Lower lobe of right lung (tissue), 2 donors: ENCODE results near the gene GAS7. TPM values are rescaled to one million over a fixed set of nuclear protein-coding genes. Genes with fewer than 3 reads are reported as not detected.

ENCODE experiments used
- ATAC-seq, 2 donors: fragments of 200-7000 bp; cut with Tn5 transposase; one replicate each; pipeline ENCODE4 v1.9.1; 2020 to 2022; ENCODE audit warnings: mild to moderate bottlenecking in 2 of 2, moderate library complexity in 2 of 2
- DNase-seq: peaks from one replicate; pipeline ENCODE4 v3.0.0-alpha.2; 2020
- H3K27ac ChIP-seq: fragments of 200-600 bp; one replicate; pipeline ENCODE4 v1.8.0; 2022
- H3K27me3 ChIP-seq: fragments of 200-600 bp; one replicate; pipeline ENCODE4 v1.8.0; 2022; ENCODE audit warnings: low read depth
- H3K36me3 ChIP-seq: fragments of 200-600 bp; one replicate; pipeline ENCODE4 v1.8.0; 2022; ENCODE audit warnings: mild to moderate bottlenecking
- H3K4me1 ChIP-seq: fragments of 200-600 bp; one replicate; pipeline ENCODE4 v1.8.0; 2022
- H3K4me3 ChIP-seq: fragments of 200-600 bp; one replicate; pipeline ENCODE4 v1.8.0; 2022; ENCODE audit warnings: mild to moderate bottlenecking
- H3K9me3 ChIP-seq: fragments of 200-600 bp; one replicate; pipeline ENCODE4 v1.8.0; 2022
- CTCF ChIP-seq: fragments of 200-600 bp; IDR thresholded peaks from one replicate; pipeline ENCODE4 v1.8.0; 2022; ENCODE audit warnings: antibody characterized with exemption, mild to moderate bottlenecking
- intact Hi-C: fragments of 100-400 bp; cut with DNase I; formaldehyde crosslinking; loops from one replicate; pipeline ENCODE4 v1.11.0; 2022
- total RNA-seq: library from RNA; stranded (reverse); fragmentation: NEBNext Ultra II Directional; extraction: Animal tissue kit (Norgen Biotek cat#: 25700); gene quantifications from one replicate; pipeline ENCODE4 v1.2.1, GENCODE V29; 2021
- donor health status: DM: no; HTN: yes; CAD: no; lungs with severe emphysema.

Gene GAS7
- total RNA-seq, 1 donor from 2014 or later, result 54.1 TPM

GRCh38 chr17:9982159-9982558, 216.2 kb downstream of the GAS7 start:
- Histone ChIP-seq H3K27me3 (peaks cover 4% of the 10 kb centered on the region), H3K4me1 (no peaks in the 10 kb centered on the region), H3K4me3 (no peak overlapping the region), H3K36me3 (no peaks in the 10 kb centered on the region), H3K27ac (no peak overlapping the region), H3K9me3 (no peaks in the 10 kb centered on the region)
- ATAC-seq, result no peak
- intact Hi-C loops, result no loop called here
- no peak for DNase-seq
- TF ChIP-seq CTCF, result peak; percentile 30

DNA sequence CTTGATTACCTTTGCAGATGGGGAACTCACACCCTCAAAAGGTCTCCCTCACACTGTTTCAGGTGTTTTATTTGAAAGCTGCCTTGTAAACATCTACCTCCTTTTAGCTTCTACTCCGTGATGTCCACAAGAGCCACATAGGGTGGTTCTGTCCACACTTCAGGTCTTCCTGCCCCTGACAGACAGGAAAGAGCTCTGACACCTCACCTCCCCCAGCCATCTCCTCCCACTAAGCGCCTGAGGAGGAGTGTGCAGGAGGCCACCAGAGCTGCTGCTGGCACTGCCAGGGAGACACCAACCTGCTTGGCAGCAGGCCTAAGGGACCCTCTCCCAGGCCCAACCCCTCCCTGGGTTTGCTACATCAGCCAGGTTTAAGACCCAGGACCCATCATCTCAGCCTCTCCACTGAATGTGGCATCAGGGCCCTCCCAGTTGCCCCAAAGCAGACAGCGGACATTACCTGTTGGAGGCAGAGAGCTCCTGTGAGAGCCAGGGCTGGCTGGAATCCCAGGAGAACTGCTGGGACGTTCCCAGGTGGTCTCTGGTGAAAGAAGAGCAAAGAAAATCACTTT, 217.0 kb downstream of the GAS7 start:
- DNase-seq (no peak), ATAC-seq (no peak)
- intact Hi-C loops, result no loop called here
- H3K4me1 ChIP-seq, result no peaks in the 10 kb centered on the region
- no peak for TF ChIP-seq CTCF
- H3K9me3 ChIP-seq, result no peaks in the 10 kb centered on the region
- no peak overlapping the region for H3K4me3 ChIP-seq
- peaks cover 4% of the 10 kb centered on the region for H3K27me3 ChIP-seq
- H3K27ac ChIP-seq, result no peak overlapping the region
- H3K36me3 ChIP-seq, result no peaks in the 10 kb centered on the region

DNA sequence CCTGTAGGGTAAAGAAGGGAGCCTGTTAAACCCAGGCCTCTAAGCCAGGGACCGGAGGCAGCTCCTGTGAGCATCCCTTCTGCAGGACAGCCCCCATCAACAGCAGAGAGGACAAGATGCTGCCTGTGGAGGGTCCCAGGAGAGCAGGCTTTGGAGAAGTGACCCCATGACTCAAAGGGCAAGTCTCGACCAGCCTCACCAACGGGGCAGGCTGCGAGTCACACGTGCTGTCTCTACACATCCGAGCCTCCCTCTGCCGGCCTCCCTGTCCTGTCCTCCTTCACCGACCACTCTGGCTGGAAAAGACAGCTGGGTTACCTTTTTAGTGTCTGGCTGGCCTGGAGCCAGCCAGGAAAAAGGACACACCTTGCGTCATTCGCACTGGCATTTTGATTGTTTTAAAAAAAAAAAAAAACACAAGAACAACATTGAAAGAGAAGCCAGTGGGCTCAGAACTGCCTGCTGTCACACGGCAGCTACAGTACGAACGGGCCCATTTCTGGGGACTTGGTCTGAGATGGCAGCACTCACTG, 218.9 kb downstream of the GAS7 start:
- no peak for DNase-seq
- no peak overlapping the region for H3K27ac ChIP-seq
- intact Hi-C loops, result no loop called here
- H3K4me1 ChIP-seq, result no peaks in the 10 kb centered on the region
- no peak overlapping the region for H3K4me3 ChIP-seq
- no peaks in the 10 kb centered on the region for H3K36me3 ChIP-seq
- TF ChIP-seq CTCF, result no peak
- ATAC-seq, result no peak
- peaks cover 4% of the 10 kb centered on the region for H3K27me3 ChIP-seq
- no peaks in the 10 kb centered on the region for H3K9me3 ChIP-seq

- Histone ChIP-seq H3K27me3 (peaks cover 4% of the 10 kb centered on the region), H3K4me3 (no peak overlapping the region), H3K36me3 (no peaks in the 10 kb centered on the region), H3K27ac (no peak overlapping the region), H3K9me3 (no peaks in the 10 kb centered on the region), H3K4me1 (peaks cover 17% of the 10 kb centered on the region)
- no peak for DNase-seq
- intact Hi-C loops, result no loop called here
- no peak for ATAC-seq
- no peak for TF ChIP-seq CTCF
Observed at GRCh38 chr17:9977180-9977575, 221.2 kb downstream of the GAS7 start.

DNA sequence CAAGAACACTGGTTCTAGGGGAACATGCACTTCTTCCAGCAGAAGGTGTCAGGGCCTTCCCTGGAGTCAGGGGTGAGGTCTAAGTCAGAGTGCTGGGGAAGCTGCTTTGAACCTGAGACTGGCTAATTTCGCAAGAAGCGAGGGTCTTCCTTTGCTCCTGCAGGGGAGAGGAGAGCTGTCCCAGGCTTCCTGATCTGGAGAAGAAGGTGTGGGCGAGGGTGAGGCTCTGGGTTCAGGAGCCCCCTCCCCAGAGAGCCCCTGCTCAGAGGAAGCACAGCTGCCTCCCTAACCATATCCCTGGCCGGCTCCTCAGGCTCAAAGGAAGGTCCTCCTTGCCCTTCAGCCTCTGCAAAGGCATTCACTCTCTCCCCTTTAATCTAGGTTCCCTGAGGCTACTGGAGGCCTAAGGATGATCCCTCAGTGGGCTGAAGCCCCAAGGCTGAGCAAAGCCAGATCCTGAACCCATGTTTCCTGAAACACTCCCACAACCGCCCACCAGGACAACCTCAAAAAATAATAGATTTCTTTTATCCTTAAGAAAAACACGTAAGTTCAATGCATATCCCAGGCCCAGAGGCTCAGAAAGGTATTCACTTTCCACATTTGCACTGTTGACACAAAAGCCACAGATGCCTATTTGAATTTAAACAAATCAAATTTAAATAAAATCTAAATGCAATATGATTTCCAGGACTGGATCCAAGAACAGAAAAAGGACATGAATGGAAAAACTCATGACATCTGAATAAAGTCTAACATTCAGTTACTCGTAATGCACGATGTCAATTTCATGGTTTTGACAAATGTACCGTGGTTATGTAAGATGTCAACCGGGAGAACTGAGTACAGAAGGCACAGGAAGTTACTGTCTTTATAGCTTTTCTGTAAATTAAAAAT, 221.9 kb downstream of the GAS7 start:
- Histone ChIP-seq H3K27me3 (peaks cover 2% of the 10 kb centered on the region), H3K4me1 (peaks cover 23% of the 10 kb centered on the region), H3K9me3 (no peaks in the 10 kb centered on the region), H3K36me3 (no peaks in the 10 kb centered on the region), H3K27ac (no peak overlapping the region), H3K4me3 (no peak overlapping the region)
- intact Hi-C loops, result no loop called here
- ATAC-seq (no peak), DNase-seq (no peak)
- TF ChIP-seq CTCF, result no peak
